Bronchus fibroblast of lung (primary cell): ENCODE data around the gene BLOC1S4. TPM values are rescaled to one million over a fixed set of nuclear protein-coding genes. Genes with fewer than 3 reads are reported as not detected.

ENCODE experiments used
- total RNA-seq: library from RNA; depleted of rRNA; stranded (reverse); fragments of >200 nt; gene quantifications from 2 replicates; pipeline ENCODE4 v1.2.3, GENCODE V29; 2015

Gene BLOC1S4, protein sequence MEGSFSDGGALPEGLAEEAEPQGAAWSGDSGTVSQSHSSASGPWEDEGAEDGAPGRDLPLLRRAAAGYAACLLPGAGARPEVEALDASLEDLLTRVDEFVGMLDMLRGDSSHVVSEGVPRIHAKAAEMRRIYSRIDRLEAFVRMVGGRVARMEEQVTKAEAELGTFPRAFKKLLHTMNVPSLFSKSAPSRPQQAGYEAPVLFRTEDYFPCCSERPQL
- 22.1 and 25.9 TPM in 2 replicates for total RNA-seq

GRCh38 chr4:6716018-6716911, at the start of gene BLOC1S4:
Gene BLOC1S4 (plus strand): TSS chr4:6716174. CDS start chr4:6716210, 36 bp downstream.

DNA sequence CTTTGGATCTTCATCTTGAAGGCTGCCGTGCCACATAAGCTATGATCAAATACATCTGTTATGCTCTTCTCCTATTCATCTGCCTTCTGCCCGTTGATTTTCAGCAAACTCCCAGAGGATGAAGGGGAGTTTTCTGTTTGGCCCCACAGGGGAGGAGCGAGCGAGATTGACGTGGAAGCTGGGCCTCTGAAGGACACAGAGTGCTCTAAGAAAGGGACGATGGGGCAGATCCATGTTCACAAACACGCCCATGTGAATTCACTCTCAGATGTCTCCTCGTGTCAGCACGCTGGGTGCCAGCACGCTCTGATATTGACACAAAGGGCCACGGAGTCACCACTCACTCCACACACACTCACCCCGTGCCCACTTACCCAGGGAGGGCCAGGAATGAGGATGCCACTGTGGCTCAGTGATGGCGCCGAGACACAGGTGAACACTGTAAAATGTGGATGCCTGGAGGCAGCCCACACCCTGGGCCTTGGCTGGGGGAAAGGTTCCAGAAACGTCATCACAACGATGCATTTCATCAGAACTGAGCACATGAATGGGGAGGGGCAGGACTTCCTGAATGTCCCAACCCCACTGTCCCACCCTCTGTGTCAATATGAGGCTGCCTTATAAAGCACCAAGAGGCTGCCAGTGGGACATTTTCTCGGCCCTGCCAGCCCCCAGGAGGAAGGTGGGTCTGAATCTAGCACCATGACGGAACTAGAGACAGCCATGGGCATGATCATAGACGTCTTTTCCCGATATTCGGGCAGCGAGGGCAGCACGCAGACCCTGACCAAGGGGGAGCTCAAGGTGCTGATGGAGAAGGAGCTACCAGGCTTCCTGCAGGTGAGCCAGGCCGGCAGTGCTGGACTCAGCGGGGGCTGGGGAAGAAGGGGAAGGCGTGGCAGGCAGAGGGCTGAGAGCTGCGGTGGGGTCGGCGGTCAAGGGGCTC, 22.5 kb upstream of the BLOC1S4 start, which contains the start of gene S100P:
Gene S100P (plus strand): TSS at position 648 of the 946 bp plus-strand sequence. CDS start 55 bp downstream, at position 703.

GRCh38 chr4:6709230-6710114, 6.5 kb upstream of the BLOC1S4 start, which contains the start of gene MRFAP1L1:
Gene MRFAP1L1 (minus strand): TSS chr4:6709865. CDS start chr4:6709629, 236 bp downstream.

Other genes with a start within 250 kb of the BLOC1S4 start
- 0.15 and 1.0 TPM in 2 replicates for gene PPP2R2C, start 243.6 kb upstream of the BLOC1S4 start, total RNA-seq
- gene MAN2B2, start 141.0 kb upstream of the BLOC1S4 start, total RNA-seq = 19.5 and 23.0 TPM in 2 replicates
- 221 and 242 TPM in 2 replicates for gene MRFAP1, start 75.5 kb upstream of the BLOC1S4 start, total RNA-seq
- gene S100P, start 22.3 kb upstream of the BLOC1S4 start, total RNA-seq = not detected in 2 replicates
- 34.5 and 48.4 TPM in 2 replicates for gene MRFAP1L1, start 6.3 kb upstream of the BLOC1S4 start, total RNA-seq
- gene KIAA0232, start 66.6 kb downstream of the BLOC1S4 start, total RNA-seq = 10.6 and 10.9 TPM in 2 replicates
- 28.1 and 31.4 TPM in 2 replicates for gene TBC1D14, start 193.7 kb downstream of the BLOC1S4 start, total RNA-seq